HCT116 (cell line): ENCODE measurements around the gene SYN1. TPM values are rescaled to one million over a fixed set of nuclear protein-coding genes. Genes with fewer than 3 reads are reported as not detected.

ENCODE experiments used
- ATAC-seq: fragments of 200-7000 bp; cut with Tn5 transposase; 2 replicates; pipeline ENCODE4 v1.9.1; 2020; ENCODE audit warnings: mild to moderate bottlenecking, moderate library complexity
- BruUV-seq: library from RNA; stranded (reverse); fragments of 400-500 nt; replicated peaks from 2 replicates; lab custom pipeline; 2021; lab: Mats Ljungman, UMichigan
- CTCF ChIA-PET: fragments of 300-600 bp; sonication (Branson Sonifier 250); formaldehyde crosslinking; loops from one replicate; lab custom pipeline; 2021; ENCODE audit warnings: antibody characterized with exemption; lab: Charles Lee
- POLR2A ChIA-PET: fragments of 300-600, 350-600 bp; sonication (Branson Sonifier 250); formaldehyde crosslinking; loops from one replicate; lab custom pipeline; 2021; ENCODE audit warnings: antibody characterized with exemption; lab: Charles Lee
- RAD21 ChIA-PET, 2 experiments: fragments of 300-600 bp; sonication (Branson Sonifier 250); formaldehyde crosslinking; loops; one replicate each; lab custom pipeline; 2023; ENCODE audit warnings: low total read pairs in 2 of 2; ENCODE audit not compliant: uncharacterized antibody in 2 of 2, unreplicated experiment in 2 of 2, low non-redundant PET in 1 of 2; lab: Charles Lee
- DNase-seq: peaks from one replicate; pipeline ENCODE4 v3.0.0-alpha.2; 2010; ENCODE audit warnings: low read depth, low spot score
- H2AFZ ChIP-seq: fragments of 200-600 bp; shearing (Covaris generic), sonication (generic); 2 replicates; pipeline ENCODE4 v1.6.1; 2017; ENCODE audit warnings: low read depth, mixed run types, mixed read lengths, antibody characterized with exemption, low read length; ENCODE audit not compliant: poor library complexity, severe bottlenecking
- H3K27ac ChIP-seq: 2 replicates; pipeline ENCODE4 v1.5.1; 2012; ENCODE audit warnings: low read depth, low read length
- H3K27me3 ChIP-seq: fragments of 200-600 bp; sonication (generic); 2 replicates; pipeline ENCODE4 v1.6.1; 2016; ENCODE audit warnings: mixed run types, low read length, mixed read lengths; ENCODE audit not compliant: insufficient read depth
- H3K36me3 ChIP-seq, 2 experiments: fragments of 200-500 bp in 1 of 2; fragments of 200-600 bp in 1 of 2; sonication (Bioruptor generic) in 1 of 2; sonication (generic) in 1 of 2; 2 replicates each; pipeline versions ENCODE4 v1.5.1 to v1.6.1; 2014 to 2016; ENCODE audit warnings: low read length in 2 of 2, inconsistent platforms in 1 of 2, mixed read lengths in 1 of 2, mixed run types in 1 of 2; ENCODE audit not compliant: insufficient read depth in 2 of 2, control insufficient read depth in 1 of 2
- H3K4me1 ChIP-seq, 2 experiments: fragments of 200-600 bp in 1 of 2; sonication (generic) in 1 of 2; 2 replicates each; pipeline versions ENCODE4 v1.5.1 to v1.6.1; 2012 to 2017; ENCODE audit warnings: low read length in 2 of 2, inconsistent platforms in 1 of 2, mild to moderate bottlenecking in 1 of 2, mixed read lengths in 1 of 2, mixed run types in 1 of 2, moderate library complexity in 1 of 2; ENCODE audit not compliant: insufficient read depth in 2 of 2, control insufficient read depth in 1 of 2
- H3K4me2 ChIP-seq: fragments of 200-600 bp; sonication (generic); 2 replicates; pipeline ENCODE4 v1.6.1; 2017; ENCODE audit warnings: mixed run types, low read length, mixed read lengths
- H3K4me3 ChIP-seq, 2 experiments: fragments of 200-600 bp in 1 of 2; sonication (generic) in 1 of 2; replicated peaks in 1 of 2; 2 replicates each; pipeline ENCODE4 v1.5.1; 2011 to 2016; ENCODE audit warnings: low read length in 2 of 2, control low read depth in 1 of 2, low read depth in 1 of 2, mild to moderate bottlenecking in 1 of 2, mixed read lengths in 1 of 2, mixed run types in 1 of 2
- H3K79me2 ChIP-seq: fragments of 200-600 bp; sonication (generic); 2 replicates; pipeline ENCODE4 v1.6.1; 2017; ENCODE audit warnings: mild to moderate bottlenecking, mixed run types, low read length, moderate library complexity, mixed read lengths; ENCODE audit not compliant: insufficient read depth
- H3K9ac ChIP-seq: fragments of 200-600 bp; sonication (generic); 2 replicates; pipeline ENCODE4 v1.6.1; 2016; ENCODE audit warnings: low read length, mixed read lengths
- H3K9me2 ChIP-seq: fragments of 200-600 bp; sonication (generic), shearing (Covaris generic); 2 replicates; pipeline ENCODE4 v1.6.1; 2017; ENCODE audit warnings: mixed run types, mild to moderate bottlenecking, moderate library complexity; ENCODE audit not compliant: insufficient read depth
- H3K9me3 ChIP-seq, 2 experiments: fragments of 200-500 bp in 1 of 2; fragments of 200-600 bp in 1 of 2; sonication (Bioruptor generic) in 1 of 2; sonication (generic) in 1 of 2; 2 replicates each; pipeline ENCODE4 v1.6.1; 2014 to 2017; ENCODE audit warnings: low read length in 2 of 2, mixed read lengths in 2 of 2, inconsistent platforms in 1 of 2, low read depth in 1 of 2, mild to moderate bottlenecking in 1 of 2, mixed run types in 1 of 2, moderate library complexity in 1 of 2; ENCODE audit not compliant: control insufficient read depth in 1 of 2, insufficient read depth in 1 of 2
- H4K20me1 ChIP-seq: fragments of 200-600 bp; sonication (generic), shearing (Covaris generic); 2 replicates; pipeline ENCODE4 v1.6.1; 2017; ENCODE audit warnings: mixed run types, mild to moderate bottlenecking, moderate library complexity; ENCODE audit not compliant: insufficient read depth
- CBX3 ChIP-seq: IDR thresholded peaks from 2 replicates; pipeline ENCODE4 v1.6.1; 2012; ENCODE audit warnings: low read depth
- CEBPB ChIP-seq: IDR thresholded peaks from 2 replicates; pipeline ENCODE4 v1.6.1; 2012; ENCODE audit warnings: low read depth
- ELF1 ChIP-seq: IDR thresholded peaks from 2 replicates; pipeline ENCODE4 v1.6.1; 2012; ENCODE audit warnings: low read depth, borderline replicate concordance
- EZH2 ChIP-seq: fragments of 200-600 bp; sonication (generic); IDR thresholded peaks from 2 replicates; pipeline ENCODE4 v1.6.1; 2017; ENCODE audit warnings: antibody characterized with exemption, mixed run types
- POLR2A ChIP-seq: IDR thresholded peaks from 2 replicates; pipeline ENCODE4 v1.7.0; 2011; ENCODE audit warnings: borderline replicate concordance; ENCODE audit not compliant: insufficient read depth, insufficient read length; ENCODE audit errors: extremely low read depth
- POLR2AphosphoS5 ChIP-seq: IDR thresholded peaks from 2 replicates; pipeline ENCODE4 v1.6.1; 2011; ENCODE audit warnings: mild to moderate bottlenecking, low read depth, low read length, moderate library complexity
- RAD21 ChIP-seq: IDR thresholded peaks from 2 replicates; pipeline ENCODE4 v1.6.1; 2012; ENCODE audit warnings: low read depth, mild to moderate bottlenecking
- SIN3A ChIP-seq: IDR thresholded peaks from 2 replicates; pipeline ENCODE4 v1.6.1; 2012; ENCODE audit warnings: low read depth
- SP1 ChIP-seq: IDR thresholded peaks from 2 replicates; pipeline ENCODE4 v1.6.1; 2012; ENCODE audit warnings: low read depth
- SRF ChIP-seq: IDR thresholded peaks from 2 replicates; pipeline ENCODE4 v1.6.1; 2012; ENCODE audit warnings: low read depth
- TCF7L2 ChIP-seq: IDR thresholded peaks from 2 replicates; pipeline ENCODE4 v1.7.0; 2011; ENCODE audit warnings: borderline replicate concordance, inconsistent platforms; ENCODE audit not compliant: insufficient read depth, insufficient read length; ENCODE audit errors: extremely low read depth
- ZNF274 ChIP-seq: fragments of 200-500 bp; sonication (Bioruptor generic); IDR thresholded peaks from 2 replicates; pipeline ENCODE4 v1.6.1; 2014; ENCODE audit warnings: mild to moderate bottlenecking, low read depth, low read length, inconsistent platforms
- intact Hi-C: fragments of 100-400 bp; cut with micrococcal nuclease; formaldehyde crosslinking; loops from 2 replicates; pipeline ENCODE4 v1.10.0; 2022
- total RNA-seq: library from RNA; stranded (reverse); gene quantifications from one replicate; pipeline ENCODE4 v1.2.1, GENCODE V29; 2021; ENCODE audit not compliant: unreplicated experiment
- TF ChIP-seq, protein P1 (sequence below): IDR thresholded peaks from 2 replicates; pipeline ENCODE4 v1.6.1; 2012
- TF ChIP-seq, protein P2 (sequence below): IDR thresholded peaks from 2 replicates; pipeline ENCODE4 v1.6.1; 2012
- TF ChIP-seq, protein P3 (sequence below): IDR thresholded peaks from 2 replicates; pipeline ENCODE4 v1.6.1; 2011; ENCODE audit warnings: mild to moderate bottlenecking, low read length, moderate library complexity; ENCODE audit not compliant: insufficient replicate concordance; ENCODE audit errors: extremely low read depth
- TF ChIP-seq, protein P4 (sequence below), 3 experiments: fragments of 200-600 bp in 1 of 3; sonication (generic) in 1 of 3; IDR thresholded peaks in 2 of 3; conservative IDR thresholded peaks in 1 of 3; 2 replicates each; pipeline ENCODE4 v1.5.1; 2012 to 2017; ENCODE audit warnings: low read depth in 2 of 3, low read length in 2 of 3, antibody characterized with exemption in 1 of 3, borderline replicate concordance in 1 of 3, control low read depth in 1 of 3, mild to moderate bottlenecking in 1 of 3, mixed read lengths in 1 of 3, mixed run types in 1 of 3, moderate library complexity in 1 of 3; ENCODE audit not compliant: insufficient read depth in 1 of 3

The SYN1 gene
- total RNA-seq, 1 experiment from 2014 or later: 0.86 TPM

DNA sequence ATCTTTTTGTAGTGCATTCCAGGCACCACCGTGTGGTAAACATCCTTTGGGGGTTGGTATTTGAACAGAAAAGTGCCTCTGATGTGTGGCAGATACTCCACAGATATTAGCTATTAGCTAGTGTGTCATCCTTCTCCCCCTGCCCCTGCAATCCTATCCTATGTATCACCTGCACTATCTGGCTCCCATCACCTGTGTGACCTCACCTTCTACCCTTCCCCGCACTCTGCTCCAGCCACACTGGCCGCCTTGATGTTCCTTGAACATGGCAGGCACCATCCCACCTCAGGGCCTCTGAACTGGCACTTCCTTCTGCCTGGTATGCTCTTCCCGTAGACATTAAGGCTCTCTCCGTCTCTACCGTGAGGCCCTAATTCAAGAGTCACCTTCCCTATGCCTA, 27.0 kb upstream of the SYN1 start:
- CTCF ChIA-PET: no interaction called here
- H3K36me3 ChIP-seq: no peaks in the 10 kb centered on the region; a peak in 1 of 4 replicates
- H3K9me3 ChIP-seq: no peaks in the 10 kb centered on the region
- peaks cover 8 to 19% of the 10 kb centered on the region in 2 experiments; a peak in 3 of 4 replicates for H3K4me1 ChIP-seq
- TF ChIP-seq CBX3 (no peak), EZH2 (no peak), ZNF274 (no peak), POLR2AphosphoS5 (no peak), SP1 (no peak), ELF1 (no peak), POLR2A (no peak), RAD21 (no peak), CEBPB (no peak), SRF (no peak), TCF7L2 (no peak), SIN3A (no peak)
- TF ChIP-seq, protein P1, sequence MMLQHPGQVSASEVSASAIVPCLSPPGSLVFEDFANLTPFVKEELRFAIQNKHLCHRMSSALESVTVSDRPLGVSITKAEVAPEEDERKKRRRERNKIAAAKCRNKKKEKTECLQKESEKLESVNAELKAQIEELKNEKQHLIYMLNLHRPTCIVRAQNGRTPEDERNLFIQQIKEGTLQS: no peak
- TF ChIP-seq, protein P2, sequence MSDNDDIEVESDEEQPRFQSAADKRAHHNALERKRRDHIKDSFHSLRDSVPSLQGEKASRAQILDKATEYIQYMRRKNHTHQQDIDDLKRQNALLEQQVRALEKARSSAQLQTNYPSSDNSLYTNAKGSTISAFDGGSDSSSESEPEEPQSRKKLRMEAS: no peak
- TF ChIP-seq, protein P3, sequence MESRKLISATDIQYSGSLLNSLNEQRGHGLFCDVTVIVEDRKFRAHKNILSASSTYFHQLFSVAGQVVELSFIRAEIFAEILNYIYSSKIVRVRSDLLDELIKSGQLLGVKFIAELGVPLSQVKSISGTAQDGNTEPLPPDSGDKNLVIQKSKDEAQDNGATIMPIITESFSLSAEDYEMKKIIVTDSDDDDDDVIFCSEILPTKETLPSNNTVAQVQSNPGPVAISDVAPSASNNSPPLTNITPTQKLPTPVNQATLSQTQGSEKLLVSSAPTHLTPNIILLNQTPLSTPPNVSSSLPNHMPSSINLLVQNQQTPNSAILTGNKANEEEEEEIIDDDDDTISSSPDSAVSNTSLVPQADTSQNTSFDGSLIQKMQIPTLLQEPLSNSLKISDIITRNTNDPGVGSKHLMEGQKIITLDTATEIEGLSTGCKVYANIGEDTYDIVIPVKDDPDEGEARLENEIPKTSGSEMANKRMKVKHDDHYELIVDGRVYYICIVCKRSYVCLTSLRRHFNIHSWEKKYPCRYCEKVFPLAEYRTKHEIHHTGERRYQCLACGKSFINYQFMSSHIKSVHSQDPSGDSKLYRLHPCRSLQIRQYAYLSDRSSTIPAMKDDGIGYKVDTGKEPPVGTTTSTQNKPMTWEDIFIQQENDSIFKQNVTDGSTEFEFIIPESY: no peak
- TF ChIP-seq, protein P4, sequence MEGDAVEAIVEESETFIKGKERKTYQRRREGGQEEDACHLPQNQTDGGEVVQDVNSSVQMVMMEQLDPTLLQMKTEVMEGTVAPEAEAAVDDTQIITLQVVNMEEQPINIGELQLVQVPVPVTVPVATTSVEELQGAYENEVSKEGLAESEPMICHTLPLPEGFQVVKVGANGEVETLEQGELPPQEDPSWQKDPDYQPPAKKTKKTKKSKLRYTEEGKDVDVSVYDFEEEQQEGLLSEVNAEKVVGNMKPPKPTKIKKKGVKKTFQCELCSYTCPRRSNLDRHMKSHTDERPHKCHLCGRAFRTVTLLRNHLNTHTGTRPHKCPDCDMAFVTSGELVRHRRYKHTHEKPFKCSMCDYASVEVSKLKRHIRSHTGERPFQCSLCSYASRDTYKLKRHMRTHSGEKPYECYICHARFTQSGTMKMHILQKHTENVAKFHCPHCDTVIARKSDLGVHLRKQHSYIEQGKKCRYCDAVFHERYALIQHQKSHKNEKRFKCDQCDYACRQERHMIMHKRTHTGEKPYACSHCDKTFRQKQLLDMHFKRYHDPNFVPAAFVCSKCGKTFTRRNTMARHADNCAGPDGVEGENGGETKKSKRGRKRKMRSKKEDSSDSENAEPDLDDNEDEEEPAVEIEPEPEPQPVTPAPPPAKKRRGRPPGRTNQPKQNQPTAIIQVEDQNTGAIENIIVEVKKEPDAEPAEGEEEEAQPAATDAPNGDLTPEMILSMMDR (IDR thresholded peaks at IDR 0.05 in 2 of 3, conservative IDR thresholded peaks at IDR 0.05 in 1 of 3; ENCODE audit: borderline replicate concordance in 1 of 3, insufficient read depth in 1 of 3, low read depth in 2 of 3, low read length in 2 of 3): no peak
- H3K79me2 ChIP-seq: peaks cover 38% of the 10 kb centered on the region
- H4K20me1 ChIP-seq: no peaks in the 10 kb centered on the region
- BruUV-seq: no TSS peak
- H3K9ac ChIP-seq: no peak overlapping the region
- H2AFZ ChIP-seq: no peak overlapping the region
- intact Hi-C loops: no loop called here
- no peak for ATAC-seq
- POLR2A ChIA-PET: no interaction called here
- H3K27me3 ChIP-seq: no peaks in the 10 kb centered on the region
- no peaks in the 10 kb centered on the region for H3K9me2 ChIP-seq
- no peak for DNase-seq
- RAD21 ChIA-PET: no interaction called here
- no peak overlapping the region for H3K4me3 ChIP-seq
- no peak overlapping the region for H3K4me2 ChIP-seq
- H3K27ac ChIP-seq: no peak overlapping the region
